Measurements from ENCODE around the gene POLR3F. TPM values are rescaled to one million over a fixed set of nuclear protein-coding genes. Genes with fewer than 3 reads are reported as not detected.
"Not testable (repeated sequence)": the region's sequence is repeated elsewhere in the genome, so short reads cannot be mapped to it uniquely, and the experiment has no call there.

The POLR3F gene
- polyA plus RNA-seq, 3 donors = 4.1 to 6.7 (median 4.8) TPM

DNA sequence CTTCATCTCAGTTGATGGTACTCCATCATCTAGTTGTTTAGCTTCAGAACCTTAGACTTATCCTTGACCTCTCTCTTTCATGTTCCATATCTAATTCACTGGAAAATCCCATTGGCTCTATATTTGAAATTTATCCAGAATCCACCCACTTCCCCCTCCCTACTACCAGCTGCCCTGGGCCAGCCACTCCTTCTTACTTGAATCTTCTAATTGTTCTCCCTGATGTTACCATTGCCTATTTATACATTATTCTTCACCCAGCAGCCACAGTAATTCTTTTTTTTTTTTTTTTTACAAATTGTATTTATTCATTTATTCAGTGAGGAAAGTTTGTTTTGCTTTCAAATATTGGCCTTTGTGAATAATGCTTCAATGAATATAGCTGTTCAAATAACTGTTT lies 48.8 kb downstream of the POLR3F start:
- H3K9ac ChIP-seq (ENCODE audit: insufficient read depth, low read length, poor library complexity, severe bottlenecking) = no peak overlapping the region
- Mint-ChIP-seq H3K4me3 (no peak overlapping the region), H3K27ac (no peak overlapping the region), H3K4me1 (peaks cover 27% of the 10 kb centered on the region), H3K36me3 (peaks cover 14 to 15% of the 10 kb centered on the region in 2 donors), H3K27me3 (ENCODE audit: low read depth in 3 of 3) (no peaks in the 10 kb centered on the region), H3K9me3 (peaks cover 0 to 3% (median 0%) of the 10 kb centered on the region in 7 donors)
- no peaks in the 10 kb centered on the region for H4K20me1 ChIP-seq (ENCODE audit: insufficient read depth, low read length)
- H2AFZ ChIP-seq (ENCODE audit: insufficient read depth, low read depth, low read length, poor library complexity, severe bottlenecking) = no peak overlapping the region
- peaks cover 31 to 68% of the 10 kb centered on the region in 2 donors for H3K36me3 ChIP-seq (replicated peaks in 1 of 2; ENCODE audit: control insufficient read depth in 1 of 2, insufficient read depth in 2 of 2, low read length in 2 of 2)
- no peak overlapping the region for H3K4me3 ChIP-seq (replicated peaks in 1 of 3; ENCODE audit: low read depth in 2 of 3, low read length in 3 of 3)
- intact Hi-C loops (cut with micrococcal nuclease) = loop anchor here in 1 of 2 donors (10.0 kb wide), 1 partner anchor 101 kb away; no protein-coding TSS in a partner anchor
- no peaks in the 10 kb centered on the region for H3K9me3 ChIP-seq (replicated peaks in 1 of 2; ENCODE audit: control insufficient read depth in 1 of 2, insufficient read depth in 1 of 2, low read length in 2 of 2)
- H3K79me2 ChIP-seq (ENCODE audit: insufficient read depth, low read length) = peaks cover 83% of the 10 kb centered on the region
- peak overlapping the region in 1 of 2 donors; percentile 15 for H3K27ac ChIP-seq (ENCODE audit: low read depth in 1 of 2, low read length in 2 of 2)
- H3K27me3 ChIP-seq (ENCODE audit: control insufficient read depth in 2 of 2, insufficient read depth in 2 of 2, low read length in 2 of 2) = no peaks in the 10 kb centered on the region
- no peak overlapping the region for H3K4me2 ChIP-seq (replicated peaks; ENCODE audit: extremely low read depth, low read length, poor library complexity, severe bottlenecking)
- DNase-seq = no peak
- TF ChIP-seq, protein P1, sequence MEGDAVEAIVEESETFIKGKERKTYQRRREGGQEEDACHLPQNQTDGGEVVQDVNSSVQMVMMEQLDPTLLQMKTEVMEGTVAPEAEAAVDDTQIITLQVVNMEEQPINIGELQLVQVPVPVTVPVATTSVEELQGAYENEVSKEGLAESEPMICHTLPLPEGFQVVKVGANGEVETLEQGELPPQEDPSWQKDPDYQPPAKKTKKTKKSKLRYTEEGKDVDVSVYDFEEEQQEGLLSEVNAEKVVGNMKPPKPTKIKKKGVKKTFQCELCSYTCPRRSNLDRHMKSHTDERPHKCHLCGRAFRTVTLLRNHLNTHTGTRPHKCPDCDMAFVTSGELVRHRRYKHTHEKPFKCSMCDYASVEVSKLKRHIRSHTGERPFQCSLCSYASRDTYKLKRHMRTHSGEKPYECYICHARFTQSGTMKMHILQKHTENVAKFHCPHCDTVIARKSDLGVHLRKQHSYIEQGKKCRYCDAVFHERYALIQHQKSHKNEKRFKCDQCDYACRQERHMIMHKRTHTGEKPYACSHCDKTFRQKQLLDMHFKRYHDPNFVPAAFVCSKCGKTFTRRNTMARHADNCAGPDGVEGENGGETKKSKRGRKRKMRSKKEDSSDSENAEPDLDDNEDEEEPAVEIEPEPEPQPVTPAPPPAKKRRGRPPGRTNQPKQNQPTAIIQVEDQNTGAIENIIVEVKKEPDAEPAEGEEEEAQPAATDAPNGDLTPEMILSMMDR (IDR thresholded peaks at IDR 0.05) = no peak
- H3K4me1 ChIP-seq (ENCODE audit: control insufficient read depth in 1 of 2, insufficient read depth in 2 of 2, low read length in 2 of 2) = peaks cover 21 to 29% of the 10 kb centered on the region in 2 donors

DNA sequence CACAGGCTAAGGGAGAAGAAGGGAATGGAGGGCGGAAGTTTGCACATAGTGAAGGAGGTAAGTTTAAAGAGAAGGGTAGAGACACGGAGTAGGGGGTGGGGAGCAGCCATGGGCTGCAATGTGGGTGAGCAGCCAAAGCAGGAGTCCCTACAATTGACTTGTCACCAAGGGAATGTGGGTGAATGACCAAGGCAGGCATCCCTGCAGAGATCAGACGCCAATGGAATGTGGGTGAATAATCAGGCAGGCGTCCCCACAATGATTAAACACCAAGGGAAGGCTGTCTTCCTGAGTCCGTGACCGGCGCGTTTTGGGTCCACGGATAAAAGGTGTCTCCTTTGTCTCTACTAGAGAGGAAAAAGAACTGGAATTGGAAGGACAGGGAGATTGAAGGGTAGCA lies 54.9 kb downstream of the POLR3F start:
- DNase-seq; H3K4me1 ChIP-seq (ENCODE audit: control insufficient read depth in 1 of 2, insufficient read depth in 2 of 2, low read length in 2 of 2); H3K4me1 Mint-ChIP-seq; H3K27me3 ChIP-seq (ENCODE audit: control insufficient read depth in 2 of 2, insufficient read depth in 2 of 2, low read length in 2 of 2); H3K27me3 Mint-ChIP-seq (ENCODE audit: low read depth in 3 of 3); H4K20me1 ChIP-seq (ENCODE audit: insufficient read depth, low read length); H3K27ac ChIP-seq (ENCODE audit: low read depth in 1 of 2, low read length in 2 of 2); H2AFZ ChIP-seq (ENCODE audit: insufficient read depth, low read depth, low read length, poor library complexity, severe bottlenecking); H3K9me3 Mint-ChIP-seq; H3K9ac ChIP-seq (ENCODE audit: insufficient read depth, low read length, poor library complexity, severe bottlenecking); H3K4me3 Mint-ChIP-seq; H3K4me3 ChIP-seq (replicated peaks in 1 of 3; ENCODE audit: low read depth in 2 of 3, low read length in 3 of 3); intact Hi-C loops (cut with micrococcal nuclease); H3K9me3 ChIP-seq (replicated peaks in 1 of 2; ENCODE audit: control insufficient read depth in 1 of 2, insufficient read depth in 1 of 2, low read length in 2 of 2); H3K4me2 ChIP-seq (replicated peaks; ENCODE audit: extremely low read depth, low read length, poor library complexity, severe bottlenecking): not testable (repeated sequence)
- Histone ChIP-seq H3K79me2 (ENCODE audit: insufficient read depth, low read length) (peaks cover 46% of the 10 kb centered on the region), H3K36me3 (replicated peaks in 1 of 2; ENCODE audit: control insufficient read depth in 1 of 2, insufficient read depth in 2 of 2, low read length in 2 of 2) (peaks cover 59 to 86% of the 10 kb centered on the region in 2 donors)
- Mint-ChIP-seq H3K27ac (peak overlapping the region in 1 of 7 donors; percentile 52), H3K36me3 (peaks cover 32 to 43% of the 10 kb centered on the region in 2 donors)
- WGBS (ENCODE audit: insufficient coverage) = 93% methylated on average over 9 of the region's 9 CpGs
